ENCODE data around the gene DACT3.
A peak's percentile ranks its signal among the peaks of the same experiment; 100 is the strongest.

Gene DACT3

DNA sequence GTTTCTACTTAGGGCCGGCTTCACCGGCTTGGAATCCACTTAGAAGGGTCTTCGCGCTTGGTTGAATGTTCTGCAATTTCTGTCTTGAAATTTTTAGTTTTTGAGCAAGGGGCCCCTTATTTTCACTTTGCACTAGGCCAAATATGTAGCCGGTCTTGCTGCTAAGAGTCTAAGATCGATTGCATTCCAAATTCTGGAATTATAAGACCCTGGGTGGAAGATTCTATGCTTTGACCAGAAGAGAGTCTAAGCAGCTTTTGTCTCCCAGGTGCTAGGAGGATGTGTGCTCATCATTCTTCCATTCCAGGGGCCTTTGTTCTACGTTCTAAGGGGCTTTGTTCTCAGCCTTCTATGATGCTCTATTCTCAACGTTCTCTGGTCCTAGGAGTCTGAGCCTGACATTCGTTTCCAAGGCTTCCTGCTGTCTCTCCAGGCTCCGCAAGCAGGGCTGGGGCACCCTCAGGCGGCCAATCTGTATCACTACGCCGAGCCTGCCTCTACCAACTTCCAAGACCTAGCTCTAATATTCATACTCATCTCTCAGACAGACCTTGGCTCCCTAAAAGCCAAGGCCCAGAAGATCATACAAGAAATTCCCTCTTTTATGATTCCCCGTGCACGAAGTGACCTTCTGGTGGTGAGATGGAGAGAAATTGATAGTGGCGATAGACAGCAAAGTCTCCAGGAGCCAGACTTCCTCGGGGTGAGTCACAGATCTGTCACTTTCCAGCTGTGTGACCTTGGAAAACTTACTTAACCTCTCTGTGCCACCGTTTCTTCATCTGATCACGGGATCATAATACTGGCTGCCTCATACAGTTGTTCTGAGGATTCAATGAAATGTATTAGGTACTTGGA is 982 bp upstream of the DACT3 start:
- DNase-seq, result peak; percentile 20 to 72 (median 38)

- DNase-seq, result no peak
These were observed 397 bp downstream of the DACT3 start for GRCh38 chr19:46660551-46661019.

DNA sequence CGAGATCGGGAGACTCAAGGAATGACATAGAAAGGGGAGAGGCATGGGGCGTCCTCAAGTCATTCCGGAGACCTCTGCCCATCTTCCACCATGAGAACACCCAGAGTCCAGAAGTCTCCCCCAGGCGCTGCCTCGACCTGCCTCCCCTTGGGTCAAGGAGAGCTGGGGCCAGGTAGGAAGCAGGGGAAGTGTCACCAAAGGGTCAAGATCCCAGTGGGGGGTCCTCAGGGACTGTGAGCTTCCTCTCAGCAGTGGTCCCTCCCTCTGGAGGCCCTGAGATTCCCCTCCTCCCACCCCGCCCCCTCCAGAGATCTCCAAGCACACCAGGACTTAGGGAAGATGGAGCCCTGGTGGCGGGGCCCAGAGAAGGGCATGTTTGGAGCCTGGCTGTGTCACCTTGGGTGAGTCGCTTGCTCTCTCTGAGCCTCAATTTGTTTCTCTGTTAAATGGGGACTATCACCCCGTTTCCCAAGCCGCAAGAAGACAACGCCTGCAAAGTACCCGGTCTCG is 919 bp downstream of the DACT3 start:
- DNase-seq, result no peak

DNA sequence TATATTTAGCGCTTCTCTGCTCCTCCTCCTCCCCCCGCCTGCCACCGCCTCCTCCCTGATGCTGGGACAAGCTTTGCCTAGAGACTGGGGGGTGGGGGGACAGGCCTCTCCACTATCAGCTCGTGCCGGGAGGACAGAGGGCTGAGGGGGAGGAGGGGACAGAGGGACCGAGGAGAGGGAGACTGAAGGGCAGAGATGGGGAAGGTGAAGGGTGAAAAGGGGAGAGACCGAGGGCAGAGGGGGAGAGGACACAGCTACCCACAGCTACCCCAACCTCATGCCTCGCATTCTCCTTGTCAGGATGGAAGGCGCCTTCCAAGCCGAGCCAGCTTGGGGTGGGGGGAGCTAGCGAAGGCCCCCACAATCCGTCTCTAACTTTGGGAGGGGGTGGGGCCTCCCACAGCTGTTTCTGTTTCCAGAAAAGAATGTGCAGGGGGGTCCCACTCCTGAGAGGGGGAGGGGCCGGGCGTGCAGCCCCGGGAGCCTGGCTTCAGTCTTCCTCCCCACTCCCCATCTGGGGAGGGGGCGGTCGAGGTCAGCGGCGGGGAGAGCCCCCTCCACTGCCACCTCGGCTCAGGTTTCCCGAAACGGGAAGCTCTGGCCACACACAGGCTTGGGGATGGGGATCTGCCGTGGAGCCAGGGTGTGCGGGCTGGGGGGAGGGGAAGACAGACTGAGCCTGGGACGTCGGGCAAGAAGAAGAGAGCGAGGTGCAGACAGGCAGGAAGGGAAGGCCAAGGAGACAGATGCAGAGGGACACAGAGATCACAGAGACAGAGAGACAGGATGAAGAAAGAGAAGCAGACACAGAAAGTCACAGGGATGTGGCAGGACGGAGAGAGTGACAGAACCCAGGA is 1.6 kb downstream of the DACT3 start:
- no peak for DNase-seq

DNA sequence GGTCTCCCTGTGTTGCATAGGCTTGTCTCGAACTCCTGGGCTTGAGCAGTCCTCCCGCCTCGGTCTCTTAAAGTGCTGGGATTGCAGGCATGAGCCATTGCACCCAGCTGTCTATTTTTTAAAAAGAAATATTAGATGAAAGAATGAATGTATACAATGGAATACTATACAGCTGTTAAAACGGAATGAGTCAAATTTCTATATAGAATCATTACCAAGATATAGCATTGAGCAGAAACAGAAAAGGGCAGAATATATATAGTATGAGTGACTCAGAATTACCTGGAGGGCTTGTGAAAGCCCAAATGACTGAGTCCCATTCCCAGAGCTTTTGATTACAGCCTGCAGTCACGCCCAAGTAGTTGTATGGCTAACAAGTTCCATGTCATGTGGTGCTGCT is 4.4 kb downstream of the DACT3 start:
- DNase-seq, result no peak

GRCh38 chr19:46654621-46655152 is 6.3 kb downstream of the DACT3 start:
- no peak for DNase-seq

DNA sequence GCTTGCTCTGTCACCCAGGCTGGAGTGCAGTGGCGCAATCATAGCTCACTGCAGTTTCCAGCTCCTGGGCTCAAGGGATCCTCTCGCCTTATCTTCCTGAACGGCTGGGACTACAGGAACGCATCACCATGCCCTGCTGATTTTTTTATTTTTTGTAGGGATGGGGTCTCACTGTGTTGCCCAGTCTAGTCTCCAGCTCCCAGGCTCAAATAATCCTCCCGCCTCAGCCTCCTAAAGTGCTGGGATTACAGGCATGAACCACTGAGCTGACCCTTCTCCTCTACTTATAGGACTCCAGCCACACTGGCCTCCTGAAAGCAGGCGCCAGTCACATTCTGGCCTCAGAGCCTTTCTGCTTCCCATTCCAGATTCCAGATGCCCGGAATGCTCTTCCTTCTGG is 10.5 kb downstream of the DACT3 start:
- no peak for DNase-seq

DNA sequence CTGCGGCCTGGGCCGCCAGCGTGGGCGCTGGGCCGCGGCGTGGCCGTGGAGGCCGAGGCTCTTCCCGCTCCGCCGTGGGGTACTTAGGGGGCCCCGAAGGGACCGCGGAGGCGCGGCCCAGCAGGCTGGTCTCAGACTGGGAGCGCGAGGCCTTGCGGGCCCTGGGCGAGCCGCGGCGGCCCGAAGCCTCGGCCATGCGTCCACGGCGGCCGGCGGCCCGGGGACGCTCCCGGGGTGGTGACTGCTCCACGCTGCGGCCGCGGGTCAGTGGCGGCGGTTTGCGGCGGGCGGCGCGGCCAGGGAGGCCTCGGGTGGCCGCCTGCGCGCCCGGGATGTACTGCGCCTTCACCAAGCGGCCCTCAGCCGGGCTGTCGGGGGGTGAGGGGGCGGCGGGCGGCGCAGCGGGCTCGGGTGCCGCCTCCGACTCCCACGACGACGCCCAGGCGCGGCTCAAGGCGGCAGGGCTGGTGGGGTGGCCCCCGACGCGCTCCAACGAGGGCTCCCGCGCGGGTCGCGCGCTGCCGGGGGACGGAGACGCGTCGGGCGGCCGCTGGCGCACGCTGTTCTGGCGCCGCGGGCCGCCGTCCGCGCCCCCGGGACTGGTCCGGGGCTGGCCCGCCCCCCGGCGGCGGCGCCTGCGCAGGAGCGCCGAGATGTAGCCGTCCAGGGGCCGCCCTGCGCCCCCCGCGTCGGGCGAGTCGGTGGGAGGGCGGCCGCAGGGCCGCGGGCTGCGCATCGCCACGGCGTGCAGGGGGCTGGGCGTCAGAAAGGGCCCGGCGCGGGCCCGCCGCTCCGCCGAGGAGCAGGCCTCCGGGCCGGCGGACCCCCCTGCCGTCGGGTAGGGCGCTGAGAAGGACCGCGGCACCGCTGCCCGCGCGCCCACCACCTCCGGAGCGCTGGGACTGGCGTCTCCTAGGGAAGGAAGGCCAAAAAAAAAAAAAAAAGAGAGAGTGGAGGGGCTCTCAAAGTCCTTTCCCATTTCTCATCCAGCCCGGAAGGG is 11.7 kb downstream of the DACT3 start:
- no peak for DNase-seq

- DNase-seq, result no peak
These were observed 12.7 kb downstream of the DACT3 start for GRCh38 chr19:46648060-46648960.

GRCh38 chr19:46646402-46646801 is 14.6 kb downstream of the DACT3 start:
- DNase-seq, result no peak

GRCh38 chr19:46644720-46645119 is 16.3 kb downstream of the DACT3 start:
- DNase-seq, result no peak

DNA sequence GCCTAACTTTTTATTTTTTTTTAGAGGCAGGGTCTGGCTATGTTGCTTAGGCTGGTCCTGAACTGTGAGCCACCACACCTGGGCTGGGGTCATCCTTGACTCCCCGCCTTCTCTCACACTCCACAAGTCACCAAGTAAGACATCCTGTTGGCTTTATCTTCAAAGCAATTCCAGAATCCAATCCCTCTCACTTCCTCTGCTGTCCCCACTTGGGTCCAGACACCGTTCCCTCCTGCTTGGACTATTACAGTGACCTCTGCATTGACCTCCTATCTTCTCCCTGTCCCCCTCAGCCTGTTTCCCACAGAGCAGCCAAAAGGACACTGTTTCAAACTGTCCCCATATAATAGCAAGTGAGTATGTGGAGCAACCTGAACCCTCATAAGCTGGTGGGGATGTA is 20.3 kb downstream of the DACT3 start:
- no peak for DNase-seq

DNA sequence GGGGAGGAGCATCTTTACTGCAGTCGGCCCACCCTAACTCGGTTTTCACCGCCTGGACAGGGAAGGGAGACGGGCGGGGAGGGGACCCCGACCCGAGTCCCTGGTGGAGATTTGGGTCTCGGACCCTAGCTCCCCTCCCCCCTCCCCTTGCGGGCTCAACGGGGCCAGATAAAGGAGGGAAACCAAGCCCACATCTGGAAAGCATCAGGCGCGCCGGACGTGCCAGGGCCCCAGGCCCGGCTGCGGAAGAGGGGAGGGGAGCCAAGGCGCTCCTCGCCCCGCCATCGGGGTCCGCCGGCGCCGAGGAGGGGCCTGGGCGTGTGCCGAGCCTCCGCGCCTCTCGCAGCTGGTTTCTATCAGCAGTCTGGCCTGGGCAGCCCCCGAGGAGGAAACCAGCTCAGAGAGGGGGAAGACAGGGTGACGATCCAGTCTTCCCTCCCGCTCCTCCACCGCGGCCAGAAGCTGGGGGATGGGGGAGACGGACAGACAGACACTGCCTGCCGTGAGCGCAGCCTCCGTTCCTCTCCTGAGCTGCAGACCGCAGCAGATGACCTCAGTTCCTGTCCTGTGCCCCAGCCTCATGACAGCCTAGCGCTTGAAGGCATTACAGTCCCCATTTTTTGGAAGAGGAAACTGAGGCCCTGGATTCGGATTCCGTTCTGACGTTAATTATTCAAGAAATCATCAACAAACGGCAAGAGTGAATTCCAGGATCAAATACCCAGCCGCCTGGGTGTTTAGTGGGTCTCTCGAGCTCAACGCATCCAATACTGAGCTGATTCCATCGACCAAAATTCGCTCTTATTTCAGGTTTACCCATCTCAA is 21.4 kb downstream of the DACT3 start:
- DNase-seq, result no peak

GRCh38 chr19:46637224-46637623 is 23.8 kb downstream of the DACT3 start:
- no peak for DNase-seq

DNA sequence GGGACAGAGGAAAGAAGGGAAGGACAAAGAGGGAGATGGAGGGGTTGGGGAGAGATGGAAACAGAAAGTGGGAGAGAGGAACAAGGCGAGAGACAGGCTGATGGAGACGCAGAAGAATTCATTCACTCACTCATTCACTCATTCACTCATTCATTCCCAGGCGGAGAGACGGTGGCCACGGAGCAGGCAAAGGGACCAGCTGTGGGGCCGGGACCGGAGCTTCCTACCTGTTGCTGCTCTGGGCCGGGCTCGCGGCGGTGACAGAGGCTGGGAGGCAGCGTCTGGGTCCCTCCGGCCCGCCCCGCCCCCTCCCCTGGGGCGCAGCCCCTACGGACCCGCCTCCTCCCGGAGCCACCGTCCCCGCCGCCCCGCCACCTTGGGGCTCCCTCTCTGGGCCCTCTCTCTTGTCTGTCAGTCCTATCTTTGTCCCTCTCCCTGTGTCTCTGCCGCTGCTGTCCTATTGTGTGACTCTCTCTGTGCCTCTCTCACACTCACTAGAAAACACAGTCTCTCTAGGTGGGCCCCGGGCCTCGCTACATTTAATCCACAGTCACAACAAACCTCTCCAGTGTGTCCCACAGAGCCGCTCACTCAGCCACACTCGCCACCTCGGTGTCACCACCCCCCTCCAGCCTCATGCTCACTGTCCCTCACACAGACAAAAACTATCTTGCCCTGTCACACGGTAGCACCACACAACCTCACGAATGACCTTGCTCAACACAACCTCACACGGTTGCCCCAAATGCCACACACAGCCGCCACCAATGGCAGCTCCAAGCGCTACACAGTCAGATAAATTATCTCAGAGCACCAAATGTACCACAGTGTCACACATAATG is 24.8 kb downstream of the DACT3 start, which contains the start of gene GNG8:
GNG8 (minus strand) TSS at position 283 of the 842 bp plus-strand sequence. CDS start 1,520 bp downstream, outside the sequence.
- no peak for DNase-seq

GRCh38 chr19:46634656-46635218 is 26.2 kb downstream of the DACT3 start:
- no peak for DNase-seq

DNA sequence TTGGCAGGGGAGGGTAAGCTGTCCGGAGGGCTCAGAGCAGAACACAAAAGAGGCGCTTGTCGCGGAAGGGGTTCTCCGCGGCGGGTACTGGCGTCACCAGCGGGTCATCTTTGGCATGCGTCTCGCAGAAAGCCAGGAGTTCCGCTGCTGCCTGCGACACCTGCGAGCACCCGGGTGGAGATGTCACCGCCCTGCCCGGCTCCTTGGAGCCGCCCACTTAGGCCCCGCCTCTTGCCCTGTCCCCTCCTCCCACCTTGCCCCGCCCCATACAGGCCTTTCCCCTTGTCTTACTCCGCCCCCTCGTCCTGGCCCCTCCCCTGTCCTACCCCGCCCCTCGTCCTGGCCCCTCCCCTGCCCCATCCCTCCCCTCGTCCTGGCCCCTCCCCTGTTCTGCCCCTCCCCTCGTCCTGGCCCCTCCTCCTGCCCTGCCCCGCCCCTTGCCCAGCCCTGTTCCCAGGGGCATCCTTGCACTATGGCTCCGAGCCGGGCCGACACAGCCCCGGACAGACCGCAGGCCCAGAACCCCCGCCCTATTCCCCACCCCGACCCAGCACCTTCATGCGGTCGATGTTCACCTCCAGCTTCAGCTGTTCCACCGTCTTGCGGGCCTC is 26.8 kb downstream of the DACT3 start:
- DNase-seq, result peak; percentile 86 to 97 (median 96)

- no peak for DNase-seq
These were observed 27.9 kb downstream of the DACT3 start for GRCh38 chr19:46633130-46633529.
